HCT116 (cell line): ENCODE measurements around the gene RPS6KL1. TPM values are rescaled to one million over a fixed set of nuclear protein-coding genes. Genes with fewer than 3 reads are reported as not detected.

Source experiments
- ATAC-seq: fragments of 200-7000 bp; cut with Tn5 transposase; 2 replicates; pipeline ENCODE4 v1.9.1; 2020; ENCODE audit warnings: mild to moderate bottlenecking, moderate library complexity
- BruUV-seq: library from RNA; stranded (reverse); fragments of 400-500 nt; replicated peaks from 2 replicates; lab custom pipeline; 2021; lab: Mats Ljungman, UMichigan
- CTCF ChIA-PET: fragments of 300-600 bp; sonication (Branson Sonifier 250); formaldehyde crosslinking; loops from one replicate; lab custom pipeline; 2021; ENCODE audit warnings: antibody characterized with exemption; lab: Charles Lee
- POLR2A ChIA-PET: fragments of 300-600, 350-600 bp; sonication (Branson Sonifier 250); formaldehyde crosslinking; loops from one replicate; lab custom pipeline; 2021; ENCODE audit warnings: antibody characterized with exemption; lab: Charles Lee
- RAD21 ChIA-PET, 2 experiments: fragments of 300-600 bp; sonication (Branson Sonifier 250); formaldehyde crosslinking; loops; one replicate each; lab custom pipeline; 2023; ENCODE audit warnings: low total read pairs in 2 of 2; ENCODE audit not compliant: uncharacterized antibody in 2 of 2, unreplicated experiment in 2 of 2, low non-redundant PET in 1 of 2; lab: Charles Lee
- DNase-seq: peaks from one replicate; pipeline ENCODE4 v3.0.0-alpha.2; 2010; ENCODE audit warnings: low read depth, low spot score
- H2AFZ ChIP-seq: fragments of 200-600 bp; shearing (Covaris generic), sonication (generic); 2 replicates; pipeline ENCODE4 v1.6.1; 2017; ENCODE audit warnings: low read depth, mixed run types, mixed read lengths, antibody characterized with exemption, low read length; ENCODE audit not compliant: poor library complexity, severe bottlenecking
- H3K27ac ChIP-seq: 2 replicates; pipeline ENCODE4 v1.5.1; 2012; ENCODE audit warnings: low read depth, low read length
- H3K27me3 ChIP-seq: fragments of 200-600 bp; sonication (generic); 2 replicates; pipeline ENCODE4 v1.6.1; 2016; ENCODE audit warnings: mixed run types, low read length, mixed read lengths; ENCODE audit not compliant: insufficient read depth
- H3K36me3 ChIP-seq, 2 experiments: fragments of 200-500 bp in 1 of 2; fragments of 200-600 bp in 1 of 2; sonication (Bioruptor generic) in 1 of 2; sonication (generic) in 1 of 2; 2 replicates each; pipeline versions ENCODE4 v1.5.1 to v1.6.1; 2014 to 2016; ENCODE audit warnings: low read length in 2 of 2, inconsistent platforms in 1 of 2, mixed read lengths in 1 of 2, mixed run types in 1 of 2; ENCODE audit not compliant: insufficient read depth in 2 of 2, control insufficient read depth in 1 of 2
- H3K4me1 ChIP-seq, 2 experiments: fragments of 200-600 bp in 1 of 2; sonication (generic) in 1 of 2; 2 replicates each; pipeline versions ENCODE4 v1.5.1 to v1.6.1; 2012 to 2017; ENCODE audit warnings: low read length in 2 of 2, inconsistent platforms in 1 of 2, mild to moderate bottlenecking in 1 of 2, mixed read lengths in 1 of 2, mixed run types in 1 of 2, moderate library complexity in 1 of 2; ENCODE audit not compliant: insufficient read depth in 2 of 2, control insufficient read depth in 1 of 2
- H3K4me2 ChIP-seq: fragments of 200-600 bp; sonication (generic); 2 replicates; pipeline ENCODE4 v1.6.1; 2017; ENCODE audit warnings: mixed run types, low read length, mixed read lengths
- H3K4me3 ChIP-seq, 2 experiments: fragments of 200-600 bp in 1 of 2; sonication (generic) in 1 of 2; replicated peaks in 1 of 2; 2 replicates each; pipeline ENCODE4 v1.5.1; 2011 to 2016; ENCODE audit warnings: low read length in 2 of 2, control low read depth in 1 of 2, low read depth in 1 of 2, mild to moderate bottlenecking in 1 of 2, mixed read lengths in 1 of 2, mixed run types in 1 of 2
- H3K79me2 ChIP-seq: fragments of 200-600 bp; sonication (generic); 2 replicates; pipeline ENCODE4 v1.6.1; 2017; ENCODE audit warnings: mild to moderate bottlenecking, mixed run types, low read length, moderate library complexity, mixed read lengths; ENCODE audit not compliant: insufficient read depth
- H3K9ac ChIP-seq: fragments of 200-600 bp; sonication (generic); 2 replicates; pipeline ENCODE4 v1.6.1; 2016; ENCODE audit warnings: low read length, mixed read lengths
- H3K9me2 ChIP-seq: fragments of 200-600 bp; sonication (generic), shearing (Covaris generic); 2 replicates; pipeline ENCODE4 v1.6.1; 2017; ENCODE audit warnings: mixed run types, mild to moderate bottlenecking, moderate library complexity; ENCODE audit not compliant: insufficient read depth
- H3K9me3 ChIP-seq, 2 experiments: fragments of 200-500 bp in 1 of 2; fragments of 200-600 bp in 1 of 2; sonication (Bioruptor generic) in 1 of 2; sonication (generic) in 1 of 2; 2 replicates each; pipeline ENCODE4 v1.6.1; 2014 to 2017; ENCODE audit warnings: low read length in 2 of 2, mixed read lengths in 2 of 2, inconsistent platforms in 1 of 2, low read depth in 1 of 2, mild to moderate bottlenecking in 1 of 2, mixed run types in 1 of 2, moderate library complexity in 1 of 2; ENCODE audit not compliant: control insufficient read depth in 1 of 2, insufficient read depth in 1 of 2
- H4K20me1 ChIP-seq: fragments of 200-600 bp; sonication (generic), shearing (Covaris generic); 2 replicates; pipeline ENCODE4 v1.6.1; 2017; ENCODE audit warnings: mixed run types, mild to moderate bottlenecking, moderate library complexity; ENCODE audit not compliant: insufficient read depth
- CEBPB ChIP-seq: IDR thresholded peaks from 2 replicates; pipeline ENCODE4 v1.6.1; 2012; ENCODE audit warnings: low read depth
- ELF1 ChIP-seq: IDR thresholded peaks from 2 replicates; pipeline ENCODE4 v1.6.1; 2012; ENCODE audit warnings: low read depth, borderline replicate concordance
- EZH2phosphoT487 ChIP-seq: fragments of 200-600 bp; IDR thresholded peaks from 2 replicates; pipeline ENCODE4 v1.6.1; 2018; ENCODE audit warnings: antibody characterized with exemption, borderline replicate concordance
- RAD21 ChIP-seq: IDR thresholded peaks from 2 replicates; pipeline ENCODE4 v1.6.1; 2012; ENCODE audit warnings: low read depth, mild to moderate bottlenecking
- SIN3A ChIP-seq: IDR thresholded peaks from 2 replicates; pipeline ENCODE4 v1.6.1; 2012; ENCODE audit warnings: low read depth
- SP1 ChIP-seq: IDR thresholded peaks from 2 replicates; pipeline ENCODE4 v1.6.1; 2012; ENCODE audit warnings: low read depth
- YY1 ChIP-seq: IDR thresholded peaks from 2 replicates; pipeline ENCODE4 v1.6.1; 2011; ENCODE audit warnings: low read length, low read depth, moderate library complexity, mild to moderate bottlenecking; ENCODE audit not compliant: insufficient replicate concordance; ENCODE audit errors: extremely low read depth
- intact Hi-C: fragments of 100-400 bp; cut with micrococcal nuclease; formaldehyde crosslinking; loops from 2 replicates; pipeline ENCODE4 v1.10.0; 2022
- total RNA-seq: library from RNA; stranded (reverse); gene quantifications from one replicate; pipeline ENCODE4 v1.2.1, GENCODE V29; 2021; ENCODE audit not compliant: unreplicated experiment
- TF ChIP-seq, protein P1 (sequence below): IDR thresholded peaks from 2 replicates; pipeline ENCODE4 v1.6.1; 2012; ENCODE audit warnings: low read depth
- TF ChIP-seq, protein P2 (sequence below): IDR thresholded peaks from 2 replicates; pipeline ENCODE4 v1.6.1; 2011; ENCODE audit warnings: mild to moderate bottlenecking, low read length, moderate library complexity; ENCODE audit not compliant: insufficient replicate concordance; ENCODE audit errors: extremely low read depth
- TF ChIP-seq, protein P3 (sequence below): IDR thresholded peaks from 2 replicates; pipeline ENCODE4 v1.6.1; 2012

Gene RPS6KL1
- total RNA-seq, 1 experiment from 2014 or later, result 6.7 TPM

DNA sequence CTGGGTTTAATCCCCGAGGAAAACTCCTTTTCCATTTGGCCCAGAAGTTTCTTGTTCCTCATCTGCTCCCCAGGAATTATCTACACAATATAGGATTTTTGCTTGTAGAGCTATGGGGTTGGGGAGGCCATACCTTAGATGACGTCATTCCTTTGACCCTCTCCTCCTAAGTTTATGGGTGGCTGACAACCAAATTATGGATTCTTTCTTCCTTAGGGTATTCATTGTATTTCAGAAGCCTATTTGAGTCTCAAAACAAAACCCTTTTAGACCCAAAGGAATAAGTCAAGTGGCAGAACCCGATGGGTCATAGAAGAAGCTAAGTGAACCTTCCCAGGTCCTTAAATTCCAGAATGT lies 61.3 kb downstream of the RPS6KL1 start:
- Histone ChIP-seq H3K4me3 (no peak overlapping the region), H4K20me1 (no peaks in the 10 kb centered on the region), H3K4me2 (no peak overlapping the region), H3K36me3 (no peaks in the 10 kb centered on the region), H3K9me3 (no peaks in the 10 kb centered on the region), H3K27ac (no peak overlapping the region), H2AFZ (no peak overlapping the region), H3K4me1 (peaks cover 0 to 4% of the 10 kb centered on the region in 2 experiments; a peak in 1 of 4 replicates), H3K27me3 (no peaks in the 10 kb centered on the region), H3K9me2 (no peaks in the 10 kb centered on the region), H3K9ac (no peak overlapping the region), H3K79me2 (no peaks in the 10 kb centered on the region)
- CTCF ChIA-PET, result interaction anchor here (0.6 to 6.9 kb wide), 13 partner anchors 9 to 436 kb away, joined by 3 to 94 read pairs (median 7); partner anchors contain the start of genes DLST and PROX2
- intact Hi-C loops, result loop anchor here (1.0 to 2.0 kb wide), 3 partner anchors 44 to 445 kb away; no protein-coding TSS in a partner anchor
- BruUV-seq, result no TSS peak
- POLR2A ChIA-PET, result interaction anchor here (1.1 kb wide), 1 partner anchor 434 kb away, joined by 6 read pairs; no protein-coding TSS in a partner anchor
- TF ChIP-seq SIN3A (no peak), RAD21 (no peak), YY1 (no peak), EZH2phosphoT487 (no peak), SP1 (no peak), ELF1 (no peak), CEBPB (no peak)
- TF ChIP-seq, protein P1, sequence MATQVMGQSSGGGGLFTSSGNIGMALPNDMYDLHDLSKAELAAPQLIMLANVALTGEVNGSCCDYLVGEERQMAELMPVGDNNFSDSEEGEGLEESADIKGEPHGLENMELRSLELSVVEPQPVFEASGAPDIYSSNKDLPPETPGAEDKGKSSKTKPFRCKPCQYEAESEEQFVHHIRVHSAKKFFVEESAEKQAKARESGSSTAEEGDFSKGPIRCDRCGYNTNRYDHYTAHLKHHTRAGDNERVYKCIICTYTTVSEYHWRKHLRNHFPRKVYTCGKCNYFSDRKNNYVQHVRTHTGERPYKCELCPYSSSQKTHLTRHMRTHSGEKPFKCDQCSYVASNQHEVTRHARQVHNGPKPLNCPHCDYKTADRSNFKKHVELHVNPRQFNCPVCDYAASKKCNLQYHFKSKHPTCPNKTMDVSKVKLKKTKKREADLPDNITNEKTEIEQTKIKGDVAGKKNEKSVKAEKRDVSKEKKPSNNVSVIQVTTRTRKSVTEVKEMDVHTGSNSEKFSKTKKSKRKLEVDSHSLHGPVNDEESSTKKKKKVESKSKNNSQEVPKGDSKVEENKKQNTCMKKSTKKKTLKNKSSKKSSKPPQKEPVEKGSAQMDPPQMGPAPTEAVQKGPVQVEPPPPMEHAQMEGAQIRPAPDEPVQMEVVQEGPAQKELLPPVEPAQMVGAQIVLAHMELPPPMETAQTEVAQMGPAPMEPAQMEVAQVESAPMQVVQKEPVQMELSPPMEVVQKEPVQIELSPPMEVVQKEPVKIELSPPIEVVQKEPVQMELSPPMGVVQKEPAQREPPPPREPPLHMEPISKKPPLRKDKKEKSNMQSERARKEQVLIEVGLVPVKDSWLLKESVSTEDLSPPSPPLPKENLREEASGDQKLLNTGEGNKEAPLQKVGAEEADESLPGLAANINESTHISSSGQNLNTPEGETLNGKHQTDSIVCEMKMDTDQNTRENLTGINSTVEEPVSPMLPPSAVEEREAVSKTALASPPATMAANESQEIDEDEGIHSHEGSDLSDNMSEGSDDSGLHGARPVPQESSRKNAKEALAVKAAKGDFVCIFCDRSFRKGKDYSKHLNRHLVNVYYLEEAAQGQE, result no peak
- TF ChIP-seq, protein P2, sequence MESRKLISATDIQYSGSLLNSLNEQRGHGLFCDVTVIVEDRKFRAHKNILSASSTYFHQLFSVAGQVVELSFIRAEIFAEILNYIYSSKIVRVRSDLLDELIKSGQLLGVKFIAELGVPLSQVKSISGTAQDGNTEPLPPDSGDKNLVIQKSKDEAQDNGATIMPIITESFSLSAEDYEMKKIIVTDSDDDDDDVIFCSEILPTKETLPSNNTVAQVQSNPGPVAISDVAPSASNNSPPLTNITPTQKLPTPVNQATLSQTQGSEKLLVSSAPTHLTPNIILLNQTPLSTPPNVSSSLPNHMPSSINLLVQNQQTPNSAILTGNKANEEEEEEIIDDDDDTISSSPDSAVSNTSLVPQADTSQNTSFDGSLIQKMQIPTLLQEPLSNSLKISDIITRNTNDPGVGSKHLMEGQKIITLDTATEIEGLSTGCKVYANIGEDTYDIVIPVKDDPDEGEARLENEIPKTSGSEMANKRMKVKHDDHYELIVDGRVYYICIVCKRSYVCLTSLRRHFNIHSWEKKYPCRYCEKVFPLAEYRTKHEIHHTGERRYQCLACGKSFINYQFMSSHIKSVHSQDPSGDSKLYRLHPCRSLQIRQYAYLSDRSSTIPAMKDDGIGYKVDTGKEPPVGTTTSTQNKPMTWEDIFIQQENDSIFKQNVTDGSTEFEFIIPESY, result no peak
- TF ChIP-seq, protein P3, sequence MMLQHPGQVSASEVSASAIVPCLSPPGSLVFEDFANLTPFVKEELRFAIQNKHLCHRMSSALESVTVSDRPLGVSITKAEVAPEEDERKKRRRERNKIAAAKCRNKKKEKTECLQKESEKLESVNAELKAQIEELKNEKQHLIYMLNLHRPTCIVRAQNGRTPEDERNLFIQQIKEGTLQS, result no peak
- RAD21 ChIA-PET, result interaction anchor here (2.3 to 2.5 kb wide), 2 partner anchors 44 to 45 kb away, joined by 12 to 13 read pairs; no protein-coding TSS in a partner anchor
- ATAC-seq (no peak), DNase-seq (no peak)
